Measurements from ENCODE around the gene ATL1.

Gene ATL1

GRCh38 chr14:50559990-50560930, at the start of gene ATL1 (continued):
- TF ChIP-seq SP3 (tag by site-specific recombination; IDR thresholded peaks at IDR 0.05) (peak; percentile 25), ZBTB48 (tag by site-specific recombination; IDR thresholded peaks at IDR 0.05) (0 out of 2 replicates have a peak, but pooled peaks have one; percentile 5), WT1 (tag by site-specific recombination; IDR thresholded peaks at IDR 0.05) (peak; percentile 54), ZNF274 (IDR thresholded peaks at IDR 0.05; ENCODE audit: low read length) (no peak), ZNF274 (tag by site-specific recombination; IDR thresholded peaks at IDR 0.05; ENCODE audit: borderline replicate concordance) (no peak), ZNF335 (tag by site-specific recombination; conservative IDR thresholded peaks at IDR 0.05) (peak; percentile 70), ZNF223 (tag by site-specific recombination; IDR thresholded peaks at IDR 0.05) (peak; percentile 95), ZFHX2 (tag by site-specific recombination; conservative IDR thresholded peaks at IDR 0.05) (peak; percentile 41), ZNF23 (tag by site-specific recombination; IDR thresholded peaks at IDR 0.05; ENCODE audit: borderline replicate concordance) (no peak), ZNF423 (tag by site-specific recombination; IDR thresholded peaks at IDR 0.05) (peak; percentile 47), ZNF571 (tag by site-specific recombination; IDR thresholded peaks at IDR 0.05) (no peak), PRDM1 (tag by site-specific recombination; IDR thresholded peaks at IDR 0.05) (peak; percentile 64; the same call in 1 of the 2 replicates), ZNF146 (tag by site-specific recombination; IDR thresholded peaks at IDR 0.05) (no peak), ZNF610 (tag by site-specific recombination; IDR thresholded peaks at IDR 0.05; ENCODE audit: borderline replicate concordance) (peak; percentile 61; the same call in 1 of the 2 replicates), ZNF768 (tag by site-specific recombination; IDR thresholded peaks at IDR 0.05) (no peak), ZNF211 (tag by site-specific recombination; IDR thresholded peaks at IDR 0.05; ENCODE audit: low read depth) (no peak), ZNF600 (tag by site-specific recombination; IDR thresholded peaks at IDR 0.05) (peak; percentile 83), IKZF3 (tag by site-specific recombination; IDR thresholded peaks at IDR 0.05) (peak; percentile 34; the same call in 1 of the 2 replicates), ZNF341 (tag by site-specific recombination; IDR thresholded peaks at IDR 0.05; ENCODE audit: low read depth) (peak; percentile 74), YY1 (tag by site-specific recombination; IDR thresholded peaks at IDR 0.05) (peak; percentile 17; the same call in 1 of the 2 replicates), SCRT2 (tag by site-specific recombination; IDR thresholded peaks at IDR 0.05) (peak; percentile 50; the same call in 1 of the 2 replicates), ZNF501 (tag by site-specific recombination; IDR thresholded peaks at IDR 0.05) (peak; percentile 79), ZBTB20 (tag by site-specific recombination; IDR thresholded peaks at IDR 0.05) (peak; percentile 92), ZBTB11 (tag by site-specific recombination; conservative IDR thresholded peaks at IDR 0.05; ENCODE audit: low read depth) (peak; percentile 6; the same call in 1 of the 2 replicates), ZNF629 (tag by site-specific recombination; IDR thresholded peaks at IDR 0.05) (0 out of 2 replicates have a peak, but pooled peaks have one; percentile 26), MZF1 (tag by site-specific recombination; IDR thresholded peaks at IDR 0.05; ENCODE audit: borderline replicate concordance) (no peak), ZNF2 (tag by site-specific recombination; IDR thresholded peaks at IDR 0.05) (0 out of 2 replicates have a peak, but pooled peaks have one; percentile 19), ZNF623 (tag by site-specific recombination; IDR thresholded peaks at IDR 0.05) (no peak), ZBTB44 (tag by site-specific recombination; IDR thresholded peaks at IDR 0.05) (no peak), ZNF148 (tag by site-specific recombination; IDR thresholded peaks at IDR 0.05; ENCODE audit: borderline replicate concordance) (no peak), PBX3 (CRISPR knock-in tag; IDR thresholded peaks at IDR 0.05) (0 out of 2 replicates have a peak, but pooled peaks have one; percentile 48), ZNF324 (tag by site-specific recombination; IDR thresholded peaks at IDR 0.05) (peak; percentile 24; the same call in 1 of the 2 replicates)

Data from HEK293 (cell line).